HFF-Myc (cell line): ENCODE data around the gene ANGPTL8.
A peak's percentile ranks its signal among the peaks of the same experiment; 100 is the strongest.

Experiments used
- DNase-seq: peaks from one replicate; pipeline ENCODE4 v3.0.0-alpha.2; 2011; ENCODE audit warnings: low read depth; ENCODE audit errors: extremely low read depth
- H3K4me3 ChIP-seq: replicated peaks from 2 replicates; pipeline ENCODE4 v1.5.1; 2011; ENCODE audit warnings: low read depth, mild to moderate bottlenecking, control low read depth, low read length
- TF ChIP-seq, protein P1 (sequence below): IDR thresholded peaks from 2 replicates; pipeline ENCODE4 v1.5.1; 2012; ENCODE audit warnings: mild to moderate bottlenecking, low read depth, low read length, control low read depth; ENCODE audit errors: missing control alignments

The ANGPTL8 gene

DNA sequence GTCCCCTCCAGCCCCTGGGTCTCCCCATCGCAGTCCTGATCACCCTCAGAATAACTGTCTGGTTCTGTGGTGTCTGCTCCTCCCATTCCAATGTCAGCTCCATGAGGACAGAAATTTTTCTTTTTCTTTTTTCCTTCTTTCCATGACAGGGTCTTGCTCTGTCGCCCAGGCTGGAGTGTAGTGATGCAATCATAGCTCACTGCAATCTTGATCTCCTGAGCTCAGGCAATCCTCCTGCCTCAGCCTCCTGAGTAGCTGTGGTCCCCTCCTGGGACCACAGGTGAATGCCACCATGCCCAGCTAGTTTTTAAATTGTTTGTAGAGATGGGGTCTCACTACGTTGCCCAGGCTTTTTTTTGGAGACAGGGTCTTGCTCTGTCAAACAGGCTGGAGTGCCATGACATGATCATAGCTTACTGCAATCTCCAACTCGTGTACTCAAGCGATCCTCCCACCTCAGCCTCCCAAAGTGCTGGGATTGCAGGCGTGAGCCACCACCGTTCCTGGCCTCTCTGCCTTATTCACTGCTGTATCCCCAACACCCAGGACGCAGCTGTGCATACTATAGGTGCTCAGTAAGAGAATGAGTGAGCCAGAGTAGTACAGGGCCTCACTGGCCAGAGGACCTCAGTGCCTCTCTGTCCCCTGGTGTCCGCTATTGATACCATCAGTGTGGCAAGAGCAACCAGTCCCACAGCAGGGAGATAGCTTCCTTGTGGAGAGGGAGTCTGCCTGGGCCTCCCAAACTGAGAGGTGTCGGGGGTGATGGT, 28.1 kb downstream of the ANGPTL8 start:
- no peak for DNase-seq
- TF ChIP-seq, protein P1, sequence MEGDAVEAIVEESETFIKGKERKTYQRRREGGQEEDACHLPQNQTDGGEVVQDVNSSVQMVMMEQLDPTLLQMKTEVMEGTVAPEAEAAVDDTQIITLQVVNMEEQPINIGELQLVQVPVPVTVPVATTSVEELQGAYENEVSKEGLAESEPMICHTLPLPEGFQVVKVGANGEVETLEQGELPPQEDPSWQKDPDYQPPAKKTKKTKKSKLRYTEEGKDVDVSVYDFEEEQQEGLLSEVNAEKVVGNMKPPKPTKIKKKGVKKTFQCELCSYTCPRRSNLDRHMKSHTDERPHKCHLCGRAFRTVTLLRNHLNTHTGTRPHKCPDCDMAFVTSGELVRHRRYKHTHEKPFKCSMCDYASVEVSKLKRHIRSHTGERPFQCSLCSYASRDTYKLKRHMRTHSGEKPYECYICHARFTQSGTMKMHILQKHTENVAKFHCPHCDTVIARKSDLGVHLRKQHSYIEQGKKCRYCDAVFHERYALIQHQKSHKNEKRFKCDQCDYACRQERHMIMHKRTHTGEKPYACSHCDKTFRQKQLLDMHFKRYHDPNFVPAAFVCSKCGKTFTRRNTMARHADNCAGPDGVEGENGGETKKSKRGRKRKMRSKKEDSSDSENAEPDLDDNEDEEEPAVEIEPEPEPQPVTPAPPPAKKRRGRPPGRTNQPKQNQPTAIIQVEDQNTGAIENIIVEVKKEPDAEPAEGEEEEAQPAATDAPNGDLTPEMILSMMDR, result no peak
- H3K4me3 ChIP-seq, result no peak overlapping the region

DNA sequence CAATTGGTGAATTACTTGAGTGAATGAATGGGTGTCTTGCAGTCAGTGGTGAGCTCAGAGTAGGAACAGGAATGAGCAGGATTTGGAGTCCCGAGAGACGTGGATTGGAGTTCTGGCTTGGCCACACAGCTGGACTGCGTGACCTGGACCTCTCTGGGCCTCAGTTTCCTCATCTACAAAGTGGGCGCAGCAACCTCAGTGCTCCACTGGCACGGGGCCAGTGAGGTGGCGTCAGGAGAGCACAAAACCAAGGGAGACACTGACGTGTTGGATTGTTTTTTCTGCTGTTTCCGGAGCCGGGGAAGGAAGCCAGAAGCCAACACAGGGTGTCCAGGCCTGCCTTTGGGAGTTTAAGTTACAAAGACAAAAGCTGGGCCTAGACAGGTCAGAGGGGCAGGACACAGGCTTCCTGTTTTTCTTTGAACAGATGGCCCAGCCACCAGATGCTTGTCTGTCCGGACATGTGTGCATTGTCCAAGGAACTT, 29.4 kb downstream of the ANGPTL8 start:
- peak; percentile 88 for DNase-seq
- no peak overlapping the region for H3K4me3 ChIP-seq
- TF ChIP-seq, protein P1, result no peak

DNA sequence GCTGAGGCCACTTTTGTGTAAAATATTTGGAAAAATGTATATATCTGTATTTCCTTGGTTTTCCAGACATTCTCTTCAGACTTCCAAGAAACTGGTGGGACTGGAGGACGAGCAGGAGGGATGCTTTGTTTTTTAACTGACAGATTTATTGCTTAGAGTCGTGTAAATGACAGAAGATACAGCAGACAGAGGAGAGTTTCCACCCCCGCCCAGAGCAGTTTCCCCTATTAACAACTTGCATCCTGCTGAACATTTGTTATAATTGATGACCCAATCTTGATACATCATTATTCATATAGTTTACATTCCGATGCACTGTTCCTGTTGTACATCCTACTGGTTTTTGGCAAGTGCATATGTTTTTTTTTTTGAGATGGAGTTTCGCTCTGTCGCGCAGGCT, 30.0 kb downstream of the ANGPTL8 start:
- TF ChIP-seq, protein P1, result no peak
- DNase-seq, result no peak
- no peak overlapping the region for H3K4me3 ChIP-seq

DNA sequence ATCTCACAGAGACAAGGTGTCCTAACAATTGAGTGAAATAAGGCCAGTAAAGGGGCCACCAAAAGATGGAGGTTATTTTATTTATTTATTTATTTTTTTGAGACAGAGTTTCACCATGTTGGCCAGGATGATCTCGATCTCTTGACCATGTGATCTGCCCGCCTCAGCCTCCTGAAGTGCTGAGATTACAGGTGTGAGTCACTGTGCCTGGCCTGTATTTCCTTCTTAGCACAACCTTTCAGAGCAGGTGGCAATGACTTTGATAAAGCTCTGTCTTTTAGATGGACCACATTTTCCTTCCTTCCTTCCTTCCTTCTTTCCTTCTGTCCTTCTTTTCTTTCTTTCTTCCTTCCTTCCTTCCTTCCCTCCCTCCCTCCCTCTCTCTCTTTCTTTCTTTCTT, 33.9 kb downstream of the ANGPTL8 start:
- TF ChIP-seq, protein P1, result no peak
- no peak for DNase-seq
- H3K4me3 ChIP-seq, result no peak overlapping the region

DNA sequence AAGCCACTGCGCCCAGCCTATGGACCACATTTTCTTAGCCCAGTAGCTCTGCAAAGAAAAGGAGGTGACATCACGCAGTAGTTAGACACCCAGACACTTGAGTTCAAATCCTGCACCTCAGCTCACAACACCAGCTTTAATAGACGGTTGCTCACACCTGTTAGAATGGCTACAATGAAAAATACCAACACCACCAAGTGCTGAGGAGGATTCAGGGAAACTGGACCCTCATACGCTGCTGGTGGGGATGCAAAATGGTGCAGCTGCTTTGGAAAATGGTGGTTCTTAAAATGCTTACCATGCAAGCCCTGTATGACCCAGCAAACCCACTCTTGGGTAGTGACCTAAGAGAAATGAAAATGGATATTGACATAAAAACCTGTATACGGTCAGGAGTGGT, 34.6 kb downstream of the ANGPTL8 start:
- TF ChIP-seq, protein P1, result no peak
- no peak overlapping the region for H3K4me3 ChIP-seq
- no peak for DNase-seq

DNA sequence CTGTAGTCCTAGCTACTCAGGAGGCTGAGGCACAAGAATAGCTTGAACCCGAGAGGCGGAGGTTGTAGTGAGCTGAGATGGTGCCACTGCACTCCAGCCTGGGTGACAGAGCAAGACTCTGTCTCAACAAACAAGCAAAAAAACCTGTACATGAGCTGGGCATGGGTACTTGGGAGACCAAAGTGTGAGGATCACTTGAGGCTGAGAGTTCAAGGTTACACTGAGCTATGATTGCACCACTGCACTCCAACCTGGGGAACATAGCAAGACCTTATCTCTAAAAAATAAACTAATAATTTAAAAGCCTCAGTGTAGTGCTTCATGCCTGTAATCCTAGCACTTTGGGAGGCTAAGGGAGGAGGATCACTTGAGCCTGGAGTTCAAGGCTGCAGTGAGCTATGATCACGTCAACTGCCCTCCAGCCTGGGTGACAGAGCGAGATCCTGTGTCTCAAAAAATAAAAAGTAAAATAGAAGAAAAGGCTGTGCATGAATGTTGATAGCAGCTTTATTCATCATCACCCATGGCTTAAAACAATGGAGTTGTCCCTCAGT, 35.2 kb downstream of the ANGPTL8 start:
- TF ChIP-seq, protein P1, result no peak
- no peak for DNase-seq
- no peak overlapping the region for H3K4me3 ChIP-seq
